HepG2 (cell line): ENCODE data around the gene NEURL2. TPM values are rescaled to one million over a fixed set of nuclear protein-coding genes. Genes with fewer than 3 reads are reported as not detected.
A peak's percentile ranks its signal among the peaks of the same experiment; 100 is the strongest.

Source experiments
- CBX5 ChIP-seq: sonication (generic); formaldehyde crosslinking; IDR thresholded peaks from 2 replicates; pipeline ENCODE4 v1.4.0; 2020; ENCODE audit warnings: missing genetic modification reagents, borderline replicate concordance
- ERF ChIP-seq: IDR thresholded peaks from 2 replicates; pipeline ENCODE4 v1.6.1; 2018; ENCODE audit warnings: missing biosample characterization, missing genetic modification reagents
- GABPA ChIP-seq, 2 experiments: IDR thresholded peaks; 2 replicates each; pipeline ENCODE4 v1.6.1; 2011 to 2016; ENCODE audit warnings: low read depth in 2 of 2, low read length in 1 of 2, missing biosample characterization in 1 of 2, missing genetic modification characterization in 1 of 2
- GFI1 ChIP-seq: sonication (generic); formaldehyde crosslinking; IDR thresholded peaks from 2 replicates; pipeline ENCODE4 v1.5.0; 2020; ENCODE audit warnings: missing genetic modification reagents, mild to moderate bottlenecking, borderline replicate concordance
- KDM5A ChIP-seq: fragments of 200-600 bp; sonication (generic); IDR thresholded peaks from 2 replicates; pipeline ENCODE4 v1.7.0; 2018; ENCODE audit warnings: antibody characterized with exemption, mild to moderate bottlenecking, low read length, borderline replicate concordance
- NFAT5 ChIP-seq: sonication (generic); formaldehyde crosslinking; IDR thresholded peaks from 2 replicates; pipeline ENCODE4 v1.4.0; 2020; ENCODE audit warnings: missing genetic modification reagents
- NFKBIZ ChIP-seq: IDR thresholded peaks from 2 replicates; pipeline ENCODE4 v1.6.1; 2018; ENCODE audit warnings: missing genetic modification reagents, missing compliant biosample characterization
- PITX1 ChIP-seq: sonication (generic); formaldehyde crosslinking; IDR thresholded peaks from 2 replicates; pipeline ENCODE4 v1.5.1; 2020; ENCODE audit warnings: mild to moderate bottlenecking, missing genetic modification reagents
- REPIN1 ChIP-seq: sonication (generic); formaldehyde crosslinking; IDR thresholded peaks from 2 replicates; pipeline ENCODE4 v1.8.0; 2022; ENCODE audit warnings: missing genetic modification reagents, low read depth, mild to moderate bottlenecking, borderline replicate concordance
- RFX3 ChIP-seq: IDR thresholded peaks from 2 replicates; pipeline ENCODE4 v1.6.1; 2016; ENCODE audit warnings: missing biosample characterization, missing genetic modification reagents
- RFX5 ChIP-seq: IDR thresholded peaks from 2 replicates; pipeline ENCODE4 v1.6.1; 2011; ENCODE audit warnings: low read depth, low read length, improper control_type of control experiment
- SIN3B ChIP-seq: fragments of 150-350 bp; IDR thresholded peaks from 2 replicates; pipeline ENCODE4 v1.6.1; 2014; ENCODE audit warnings: low read length
- SOX13 ChIP-seq, 3 experiments: fragments of 450-650 bp in 1 of 3; sonication (generic) in 1 of 3; formaldehyde crosslinking in 1 of 3; IDR thresholded peaks in 2 of 3; conservative IDR thresholded peaks in 1 of 3; 2 replicates each; pipeline versions ENCODE4 v1.5.0 to v1.6.1; 2016 to 2020; ENCODE audit warnings: antibody characterized with exemption in 1 of 3, mild to moderate bottlenecking in 1 of 3, missing compliant biosample characterization in 1 of 3, missing genetic modification reagents in 1 of 3, moderate library complexity in 1 of 3
- SP5 ChIP-seq: IDR thresholded peaks from 2 replicates; pipeline ENCODE4 v1.6.1; 2016; ENCODE audit warnings: low read depth, borderline replicate concordance
- TEF ChIP-seq: sonication (generic); formaldehyde crosslinking; IDR thresholded peaks from 2 replicates; pipeline ENCODE4 v1.5.0; 2020; ENCODE audit warnings: missing genetic modification reagents
- ZBTB21 ChIP-seq: sonication (generic); formaldehyde crosslinking; IDR thresholded peaks from 2 replicates; pipeline ENCODE4 v1.4.0; 2020; ENCODE audit warnings: missing genetic modification reagents
- ZNF20 ChIP-seq: sonication (generic); formaldehyde crosslinking; IDR thresholded peaks from 2 replicates; pipeline ENCODE4 v1.4.0; 2020; ENCODE audit warnings: mild to moderate bottlenecking, moderate library complexity, missing genetic modification reagents
- ZSCAN12 ChIP-seq: sonication (generic); formaldehyde crosslinking; IDR thresholded peaks from 2 replicates; pipeline ENCODE4 v1.9.0; 2021; ENCODE audit warnings: mild to moderate bottlenecking, missing genetic modification reagents
- polyA plus RNA-seq, 8 experiments: library from polyadenylated mRNA; depleted of rRNA in 3 of 8; stranded (reverse) in 7 of 8; unstranded in 1 of 8; fragments of >200 nt; fragmentation: Illumina TruSeq in 4 of 8; extraction: Trizol in 4 of 8; gene quantifications; 2 replicates each; pipeline versions ENCODE4 v1.2.1 to v1.2.3, GENCODE V29; 2011 to 2016; ENCODE audit warnings: low read depth in 4 of 8, missing spikeins in 1 of 8, mixed read lengths in 1 of 8; ENCODE audit not compliant: insufficient read depth in 1 of 8
- total RNA-seq, 5 experiments: library from RNA; depleted of rRNA; stranded (reverse); fragments of >200 nt; fragmentation: Illumina TruSeq; extraction: Trizol; gene quantifications; 2 replicates each; pipeline ENCODE4 v1.2.3, GENCODE V29; 2016; ENCODE audit warnings: low read depth in 1 of 5
- TF ChIP-seq, protein P1 (sequence below): sonication (generic); formaldehyde crosslinking; IDR thresholded peaks from 2 replicates; pipeline ENCODE4 v1.4.0; 2020; ENCODE audit warnings: missing genetic modification reagents
- TF ChIP-seq, protein P2 (sequence below): sonication (generic); formaldehyde crosslinking; IDR thresholded peaks from 2 replicates; pipeline ENCODE4 v1.4.0; 2020; ENCODE audit warnings: missing genetic modification reagents

NEURL2 gene
- total and polyA plus RNA-seq, 2 of the 13 experiments (the other 11 are each of a cell fraction or from before 2014, with no cell fraction given): 7.2 to 9.7 TPM

DNA sequence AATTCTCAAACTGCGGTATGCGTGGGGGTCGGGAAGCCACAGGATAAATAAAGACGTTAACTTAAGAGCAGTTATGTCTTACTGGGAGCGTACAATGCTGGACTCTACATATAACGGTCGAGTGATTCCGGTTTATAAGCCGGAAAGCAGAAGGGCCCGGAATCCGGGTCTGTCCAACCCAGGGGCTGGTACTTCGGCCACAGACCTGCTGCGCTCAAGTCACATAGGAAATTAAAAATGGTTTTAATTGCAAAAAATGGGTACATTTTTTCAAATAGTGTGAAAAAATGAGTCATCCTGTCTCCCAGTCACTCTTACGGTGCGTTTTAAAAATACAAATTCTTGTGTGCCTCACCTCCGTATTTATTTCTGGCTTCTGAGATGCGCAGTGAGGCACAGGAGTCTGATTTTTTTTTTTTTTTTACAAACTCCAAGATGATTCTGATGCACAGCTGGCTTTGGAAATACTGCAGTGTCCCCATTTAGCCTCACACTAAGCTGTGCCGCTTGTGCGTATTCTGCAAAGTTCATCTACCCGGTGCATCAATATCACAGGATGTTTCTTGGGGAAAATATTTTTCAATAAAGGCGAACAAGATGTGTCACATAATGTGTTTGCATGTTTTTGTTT is 44.5 kb upstream of the NEURL2 start (continued):
- no peak for TF ChIP-seq SP5
- TF ChIP-seq KDM5A: peak; percentile 86
- 0 out of 2 replicates have a peak, but pooled peaks have one; percentile 13 for TF ChIP-seq ZNF20 (CRISPR knock-in tag)
- no peak for TF ChIP-seq PITX1 (CRISPR knock-in tag)
- TF ChIP-seq NFKBIZ (CRISPR knock-in tag): 0 out of 2 replicates have a peak, but pooled peaks have one; percentile 15
- 0 out of 2 replicates have a peak, but pooled peaks have one; percentile 21 for TF ChIP-seq NFAT5 (CRISPR knock-in tag)
- 0 out of 2 replicates have a peak, but pooled peaks have one; percentile 37 for TF ChIP-seq TEF (CRISPR knock-in tag)
- no peak for TF ChIP-seq SOX13 (IDR thresholded peaks at IDR 0.05)
- 0 out of 4 replicates have a peak, but pooled peaks have one; percentile 5 to 75 for TF ChIP-seq SOX13 (CRISPR knock-in tag; conservative IDR thresholded peaks at IDR 0.05 in 1 of 2, IDR thresholded peaks at IDR 0.05 in 1 of 2)
- 0 out of 2 replicates have a peak, but pooled peaks have one; percentile 15 for TF ChIP-seq ZBTB21
- TF ChIP-seq RFX5: no peak
- TF ChIP-seq GABPA (IDR thresholded peaks at IDR 0.05; ENCODE audit: low read depth, low read length): no peak
- peak; percentile 19 for TF ChIP-seq GABPA (CRISPR knock-in tag; IDR thresholded peaks at IDR 0.05; ENCODE audit: low read depth)
- peak; percentile 86; the same call in 1 of the 2 replicates for TF ChIP-seq SIN3B
- TF ChIP-seq ZSCAN12 (CRISPR knock-in tag): 0 out of 2 replicates have a peak, but pooled peaks have one; percentile 60
- TF ChIP-seq, protein P1, sequence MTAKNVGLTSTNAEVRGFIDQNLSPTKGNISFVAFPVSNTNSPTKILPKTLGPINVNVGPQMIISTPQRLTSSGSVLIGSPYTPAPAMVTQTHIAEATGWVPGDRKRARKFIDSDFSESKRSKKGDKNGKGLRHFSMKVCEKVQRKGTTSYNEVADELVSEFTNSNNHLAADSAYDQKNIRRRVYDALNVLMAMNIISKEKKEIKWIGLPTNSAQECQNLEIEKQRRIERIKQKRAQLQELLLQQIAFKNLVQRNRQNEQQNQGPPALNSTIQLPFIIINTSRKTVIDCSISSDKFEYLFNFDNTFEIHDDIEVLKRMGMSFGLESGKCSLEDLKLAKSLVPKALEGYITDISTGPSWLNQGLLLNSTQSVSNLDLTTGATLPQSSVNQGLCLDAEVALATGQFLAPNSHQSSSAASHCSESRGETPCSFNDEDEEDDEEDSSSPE (CRISPR knock-in tag): no peak
- TF ChIP-seq GFI1 (CRISPR knock-in tag): peak; percentile 72; the same call in 1 of the 2 replicates
- TF ChIP-seq RFX3 (CRISPR knock-in tag): 0 out of 2 replicates have a peak, but pooled peaks have one; percentile 46
- TF ChIP-seq REPIN1: no peak
- 0 out of 2 replicates have a peak, but pooled peaks have one; percentile 45 for TF ChIP-seq CBX5 (CRISPR knock-in tag)
- no peak for TF ChIP-seq ERF
- TF ChIP-seq, protein P2, sequence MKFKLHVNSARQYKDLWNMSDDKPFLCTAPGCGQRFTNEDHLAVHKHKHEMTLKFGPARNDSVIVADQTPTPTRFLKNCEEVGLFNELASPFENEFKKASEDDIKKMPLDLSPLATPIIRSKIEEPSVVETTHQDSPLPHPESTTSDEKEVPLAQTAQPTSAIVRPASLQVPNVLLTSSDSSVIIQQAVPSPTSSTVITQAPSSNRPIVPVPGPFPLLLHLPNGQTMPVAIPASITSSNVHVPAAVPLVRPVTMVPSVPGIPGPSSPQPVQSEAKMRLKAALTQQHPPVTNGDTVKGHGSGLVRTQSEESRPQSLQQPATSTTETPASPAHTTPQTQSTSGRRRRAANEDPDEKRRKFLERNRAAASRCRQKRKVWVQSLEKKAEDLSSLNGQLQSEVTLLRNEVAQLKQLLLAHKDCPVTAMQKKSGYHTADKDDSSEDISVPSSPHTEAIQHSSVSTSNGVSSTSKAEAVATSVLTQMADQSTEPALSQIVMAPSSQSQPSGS (CRISPR knock-in tag): peak; percentile 21; the same call in 1 of the 2 replicates
